Mucosa of rectum (tissue), 2 donors: ENCODE data around the gene IL1R2.

Experiments
- H3K27ac ChIP-seq, 2 donors: one replicate each; pipeline ENCODE4 v1.7.0; 2013; ENCODE audit warnings: inconsistent platforms in 2 of 2, low read depth in 2 of 2, low read length in 2 of 2
- H3K27me3 ChIP-seq, 2 donors: one replicate each; pipeline ENCODE4 v1.7.0; 2013; ENCODE audit warnings: low read length in 2 of 2; ENCODE audit not compliant: control insufficient read depth in 2 of 2, insufficient read depth in 2 of 2
- H3K36me3 ChIP-seq, 2 donors: one replicate each; pipeline ENCODE4 v1.7.0; 2013; ENCODE audit warnings: low read length in 2 of 2; ENCODE audit not compliant: control insufficient read depth in 2 of 2, insufficient read depth in 2 of 2
- H3K4me1 ChIP-seq, 2 donors: one replicate each; pipeline ENCODE4 v1.7.0; 2013; ENCODE audit warnings: low read length in 2 of 2, mild to moderate bottlenecking in 1 of 2; ENCODE audit not compliant: control insufficient read depth in 2 of 2, insufficient read depth in 2 of 2
- H3K4me3 ChIP-seq, 2 donors: one replicate each; pipeline ENCODE4 v1.7.0; 2013; ENCODE audit warnings: low read length in 2 of 2
- H3K9ac ChIP-seq, 2 donors: one replicate each; pipeline ENCODE4 v1.7.0; 2013; ENCODE audit warnings: low read length in 2 of 2, low read depth in 1 of 2, mild to moderate bottlenecking in 1 of 2
- H3K9me3 ChIP-seq, 2 donors: one replicate each; pipeline ENCODE4 v1.7.0; 2013; ENCODE audit warnings: low read length in 2 of 2; ENCODE audit not compliant: control insufficient read depth in 2 of 2
- donor health status: healthy.
- donor health status: Normal muscosa, but diverticular disease.

Gene IL1R2

DNA sequence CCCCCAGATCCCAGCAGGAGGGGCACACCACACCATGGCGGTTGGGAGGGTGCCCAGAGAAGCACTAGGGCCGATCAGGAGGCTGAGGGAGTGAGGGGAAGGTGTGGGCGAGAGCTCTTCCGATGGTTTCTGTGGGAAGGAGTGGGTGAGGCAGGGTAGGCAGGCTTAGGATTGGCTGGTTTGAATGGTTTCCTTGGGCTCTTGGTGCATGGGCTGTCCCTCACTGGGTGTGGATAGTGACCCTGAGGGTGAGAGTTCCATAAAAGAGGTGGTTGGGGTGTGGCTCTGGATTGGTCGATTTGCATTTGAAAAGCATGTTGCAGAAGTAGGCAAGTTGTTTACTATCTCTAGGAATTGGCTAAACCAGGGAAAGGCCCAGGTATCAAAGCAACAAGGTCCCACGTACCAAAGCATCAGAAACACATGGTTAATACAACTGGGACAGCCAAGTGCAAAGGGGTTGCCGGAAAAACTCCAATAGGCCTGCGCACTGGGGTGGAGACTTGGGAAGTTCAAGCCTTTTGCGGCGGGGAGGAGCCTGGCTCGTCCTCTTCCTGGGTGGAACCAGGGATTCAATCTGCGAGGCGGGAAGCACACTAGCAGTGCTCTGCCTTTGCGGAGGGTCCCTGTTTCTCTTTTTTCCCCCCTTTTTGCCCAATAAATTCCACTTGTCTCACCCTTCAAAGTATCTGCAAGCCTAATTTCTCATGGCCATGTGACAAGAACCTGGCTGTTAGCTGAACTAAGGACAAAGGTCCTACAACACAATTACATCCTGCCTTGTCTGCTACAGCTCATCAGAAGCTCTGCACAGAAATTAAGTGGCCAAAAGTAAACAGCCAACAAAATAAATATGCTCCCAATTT lies 43.2 kb downstream of the IL1R2 start:
- Histone ChIP-seq H3K4me3 (no peak overlapping the region), H3K9ac (no peak overlapping the region), H3K27ac (peak overlapping the region; percentile 62 to 71), H3K36me3 (no peaks in the 10 kb centered on the region), H3K9me3 (no peaks in the 10 kb centered on the region), H3K27me3 (no peaks in the 10 kb centered on the region), H3K4me1 (peaks cover 10 to 11% of the 10 kb centered on the region in 2 donors)

GRCh38 chr2:102037681-102038080 lies 45.9 kb downstream of the IL1R2 start:
- Histone ChIP-seq H3K4me3 (no peak overlapping the region), H3K9ac (no peak overlapping the region), H3K4me1 (peaks cover 10 to 11% of the 10 kb centered on the region in 2 donors), H3K27me3 (no peaks in the 10 kb centered on the region), H3K27ac (peak overlapping the region; percentile 10 to 56), H3K9me3 (no peaks in the 10 kb centered on the region), H3K36me3 (no peaks in the 10 kb centered on the region)

GRCh38 chr2:102040229-102040628 lies 48.5 kb downstream of the IL1R2 start:
- H3K4me1 ChIP-seq = peaks cover 0 to 6% of the 10 kb centered on the region in 2 donors
- no peaks in the 10 kb centered on the region for H3K36me3 ChIP-seq
- no peaks in the 10 kb centered on the region for H3K9me3 ChIP-seq
- H3K27me3 ChIP-seq = no peaks in the 10 kb centered on the region
- no peak overlapping the region for H3K4me3 ChIP-seq
- H3K27ac ChIP-seq = no peak overlapping the region
- H3K9ac ChIP-seq = no peak overlapping the region

GRCh38 chr2:102041351-102041750 lies 49.6 kb downstream of the IL1R2 start:
- Histone ChIP-seq H3K27ac (no peak overlapping the region), H3K9ac (no peak overlapping the region), H3K36me3 (no peaks in the 10 kb centered on the region), H3K4me3 (no peak overlapping the region), H3K9me3 (no peaks in the 10 kb centered on the region), H3K4me1 (peaks cover 3 to 9% of the 10 kb centered on the region in 2 donors), H3K27me3 (no peaks in the 10 kb centered on the region)

GRCh38 chr2:102042196-102043081 lies 50.7 kb downstream of the IL1R2 start:
- H3K27me3 ChIP-seq = peaks cover 0 to 4% of the 10 kb centered on the region in 2 donors
- H3K36me3 ChIP-seq = no peaks in the 10 kb centered on the region
- H3K4me3 ChIP-seq = no peak overlapping the region
- H3K9me3 ChIP-seq = no peaks in the 10 kb centered on the region
- peaks cover 3 to 7% of the 10 kb centered on the region in 2 donors for H3K4me1 ChIP-seq
- no peak overlapping the region for H3K9ac ChIP-seq
- H3K27ac ChIP-seq = no peak overlapping the region

DNA sequence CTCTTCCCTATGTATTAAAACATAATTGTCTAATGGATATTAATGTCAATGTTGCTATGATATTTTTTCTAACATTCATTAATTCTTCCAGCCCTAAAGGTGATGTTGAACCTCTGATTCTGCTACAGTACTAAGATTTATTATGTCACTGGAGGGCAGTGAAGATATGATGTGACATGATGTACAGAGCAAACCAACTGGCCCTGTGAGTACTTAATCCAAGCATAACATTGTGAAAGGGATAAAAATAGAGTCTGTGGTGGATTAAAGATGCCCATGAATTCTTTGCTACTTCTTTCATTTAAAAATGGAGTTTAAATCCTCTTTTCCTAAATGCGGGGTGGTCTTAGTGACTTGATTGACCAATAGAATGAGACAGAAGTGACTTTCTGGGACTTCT lies 51.8 kb downstream of the IL1R2 start:
- Histone ChIP-seq H3K27ac (no peak overlapping the region), H3K9ac (no peak overlapping the region), H3K4me3 (no peak overlapping the region), H3K27me3 (peaks cover 0 to 4% of the 10 kb centered on the region in 2 donors), H3K9me3 (no peaks in the 10 kb centered on the region), H3K36me3 (no peaks in the 10 kb centered on the region), H3K4me1 (peaks cover 5 to 7% of the 10 kb centered on the region in 2 donors)

GRCh38 chr2:102044235-102044896 lies 52.6 kb downstream of the IL1R2 start:
- Histone ChIP-seq H3K9me3 (no peaks in the 10 kb centered on the region), H3K4me1 (peaks cover 6 to 14% of the 10 kb centered on the region in 2 donors), H3K27ac (no peak overlapping the region), H3K9ac (no peak overlapping the region), H3K27me3 (peaks cover 0 to 4% of the 10 kb centered on the region in 2 donors), H3K36me3 (no peaks in the 10 kb centered on the region), H3K4me3 (no peak overlapping the region)

GRCh38 chr2:102044967-102045489 lies 53.3 kb downstream of the IL1R2 start:
- H3K27ac ChIP-seq = no peak overlapping the region
- no peak overlapping the region for H3K9ac ChIP-seq
- H3K4me1 ChIP-seq = peaks cover 11 to 19% of the 10 kb centered on the region in 2 donors
- no peak overlapping the region for H3K4me3 ChIP-seq
- no peaks in the 10 kb centered on the region for H3K9me3 ChIP-seq
- peaks cover 0 to 4% of the 10 kb centered on the region in 2 donors for H3K27me3 ChIP-seq
- no peaks in the 10 kb centered on the region for H3K36me3 ChIP-seq

DNA sequence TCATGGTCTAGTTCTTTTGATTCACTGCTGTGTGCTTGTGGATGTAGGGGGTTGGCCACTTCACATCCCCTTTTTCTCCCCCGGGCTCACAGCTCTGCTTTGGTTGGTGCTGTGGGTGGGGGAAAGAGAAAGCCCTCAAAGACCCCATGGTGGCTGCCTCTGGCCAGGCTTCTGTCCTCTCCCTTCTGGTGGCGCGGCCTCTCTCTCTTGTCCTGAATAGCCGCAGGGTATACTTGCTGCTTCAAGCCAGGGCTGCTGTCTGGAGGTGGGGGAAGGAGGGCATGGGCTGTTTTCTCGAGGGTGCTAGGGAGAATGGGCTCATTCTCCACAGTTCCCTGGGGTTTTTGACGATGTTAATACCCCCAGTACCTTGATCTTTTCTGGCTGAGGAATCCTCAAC lies 53.9 kb downstream of the IL1R2 start:
- Histone ChIP-seq H3K4me1 (peaks cover 14 to 26% of the 10 kb centered on the region in 2 donors), H3K9me3 (no peaks in the 10 kb centered on the region), H3K36me3 (no peaks in the 10 kb centered on the region), H3K27me3 (peaks cover 0 to 4% of the 10 kb centered on the region in 2 donors), H3K4me3 (no peak overlapping the region), H3K27ac (peak overlapping the region; percentile 53 to 65), H3K9ac (no peak overlapping the region)
